Measurements from ENCODE around the gene S100P.
"Not testable (repeated sequence)": the region's sequence is repeated elsewhere in the genome, so short reads cannot be mapped to it uniquely, and the experiment has no call there.

The S100P gene

DNA sequence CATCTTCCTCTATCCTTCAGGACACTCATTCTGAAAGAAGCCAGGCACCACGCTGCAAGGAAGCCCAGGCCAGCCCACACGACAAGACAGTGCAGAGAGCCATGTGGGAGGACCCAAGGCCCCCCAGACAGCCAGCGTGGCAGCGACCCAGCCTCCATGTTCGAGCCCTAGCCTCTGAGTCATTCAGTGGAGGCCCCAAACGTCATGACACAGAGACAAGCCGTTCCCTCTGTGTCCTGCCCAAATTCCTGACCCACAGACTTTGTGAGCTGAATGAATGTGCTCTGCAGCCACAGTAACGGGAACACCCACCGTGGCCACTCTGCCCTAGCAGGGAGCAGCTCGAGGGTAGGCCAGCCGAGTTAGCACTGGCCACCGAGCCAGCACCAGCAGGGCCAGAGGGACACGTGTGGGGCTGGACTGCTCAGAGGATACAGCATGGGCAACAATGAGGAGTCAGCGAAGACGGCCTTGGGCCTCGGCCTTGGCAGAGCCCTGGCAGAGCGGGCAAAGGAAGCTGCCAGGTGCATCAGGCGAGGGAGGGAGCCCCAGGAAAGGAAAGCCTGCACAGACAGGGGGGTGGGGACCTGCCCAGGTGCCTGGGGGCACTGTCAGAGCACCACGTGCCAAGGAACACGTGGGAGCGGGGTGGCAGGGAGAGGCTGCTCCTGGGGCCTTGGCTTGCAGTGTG lies 30.9 kb downstream of the S100P start:
- DNase-seq (ENCODE audit: low read depth, low spot score): no peak

DNA sequence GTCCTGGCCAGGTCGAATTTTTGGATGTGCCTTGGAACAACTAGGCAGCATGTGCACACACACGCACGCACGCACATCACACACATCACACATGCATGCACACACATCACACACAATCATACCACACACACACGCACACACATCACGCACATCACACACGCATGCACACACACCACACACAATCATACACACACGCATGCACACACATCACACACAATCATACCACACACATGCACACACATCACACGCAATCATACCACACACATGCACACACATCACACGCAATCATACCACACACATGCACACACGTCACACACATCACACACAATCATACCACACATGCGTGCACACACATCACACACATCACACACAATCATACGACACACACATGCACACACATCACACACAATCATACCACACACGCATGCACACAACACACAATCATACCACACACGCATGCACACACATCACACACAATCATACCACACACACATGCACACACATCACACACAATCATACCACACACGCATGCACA lies 31.8 kb downstream of the S100P start:
- not testable (repeated sequence) for DNase-seq (ENCODE audit: low read depth, low spot score)

DNA sequence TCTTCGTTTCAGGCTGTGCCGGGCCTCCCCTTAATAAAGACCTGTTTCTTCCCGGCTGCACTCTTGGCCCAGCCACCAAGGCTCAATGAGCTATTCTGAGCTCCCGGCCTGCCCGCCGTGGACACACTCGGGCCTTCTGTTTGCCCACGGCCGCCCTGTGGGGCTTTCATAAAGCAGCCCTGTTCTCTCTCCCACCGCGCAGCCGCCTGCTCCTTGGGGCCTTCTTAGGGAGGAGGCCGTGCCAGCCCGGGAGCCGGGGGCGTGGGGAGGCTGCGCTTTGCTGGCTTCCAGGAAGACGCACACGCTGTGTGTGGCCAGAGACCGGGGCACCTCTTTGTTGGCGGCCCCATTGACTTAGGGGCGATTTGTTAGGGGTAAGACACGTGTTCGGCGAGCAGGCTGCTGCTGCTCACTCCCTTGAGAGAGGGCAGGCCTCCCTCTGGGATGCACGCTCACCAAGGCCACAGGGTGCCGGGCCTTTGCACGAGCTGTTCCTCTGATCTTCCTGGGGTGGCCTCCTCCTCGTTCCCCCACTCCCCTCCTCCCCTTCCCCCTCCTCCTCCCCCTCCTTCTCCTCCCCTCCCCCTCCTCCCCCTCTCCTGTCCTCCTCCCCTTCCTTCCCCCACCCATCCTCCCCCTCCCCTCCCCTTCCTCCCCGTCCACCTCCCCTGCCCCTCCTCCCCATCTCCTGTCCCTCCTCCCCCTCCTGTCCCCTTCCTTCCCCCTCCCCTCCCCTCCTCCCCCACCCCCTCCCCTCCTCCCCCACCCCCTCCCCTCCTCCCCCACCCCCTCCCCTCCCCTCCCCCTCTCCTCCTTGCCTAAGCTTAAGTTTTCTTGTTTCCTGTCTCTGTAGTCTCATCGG lies 33.6 kb downstream of the S100P start:
- no peak for DNase-seq (ENCODE audit: low read depth, low spot score)

DNA sequence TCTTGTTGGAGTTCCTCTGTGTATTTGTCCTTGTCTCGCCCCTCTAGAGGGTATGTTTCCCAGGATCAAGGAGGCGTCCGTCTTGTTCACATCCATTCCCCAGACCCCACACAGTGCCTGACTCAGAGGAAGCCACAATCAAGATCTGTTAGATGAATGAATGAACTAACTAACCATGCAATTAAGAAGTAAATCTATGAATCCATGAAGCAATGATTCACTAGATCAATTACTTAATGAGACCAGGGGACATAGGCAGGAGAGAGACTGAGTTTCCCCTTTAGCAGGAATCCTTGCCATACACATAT lies 34.2 kb downstream of the S100P start:
- no peak for DNase-seq (ENCODE audit: low read depth, low spot score)

DNA sequence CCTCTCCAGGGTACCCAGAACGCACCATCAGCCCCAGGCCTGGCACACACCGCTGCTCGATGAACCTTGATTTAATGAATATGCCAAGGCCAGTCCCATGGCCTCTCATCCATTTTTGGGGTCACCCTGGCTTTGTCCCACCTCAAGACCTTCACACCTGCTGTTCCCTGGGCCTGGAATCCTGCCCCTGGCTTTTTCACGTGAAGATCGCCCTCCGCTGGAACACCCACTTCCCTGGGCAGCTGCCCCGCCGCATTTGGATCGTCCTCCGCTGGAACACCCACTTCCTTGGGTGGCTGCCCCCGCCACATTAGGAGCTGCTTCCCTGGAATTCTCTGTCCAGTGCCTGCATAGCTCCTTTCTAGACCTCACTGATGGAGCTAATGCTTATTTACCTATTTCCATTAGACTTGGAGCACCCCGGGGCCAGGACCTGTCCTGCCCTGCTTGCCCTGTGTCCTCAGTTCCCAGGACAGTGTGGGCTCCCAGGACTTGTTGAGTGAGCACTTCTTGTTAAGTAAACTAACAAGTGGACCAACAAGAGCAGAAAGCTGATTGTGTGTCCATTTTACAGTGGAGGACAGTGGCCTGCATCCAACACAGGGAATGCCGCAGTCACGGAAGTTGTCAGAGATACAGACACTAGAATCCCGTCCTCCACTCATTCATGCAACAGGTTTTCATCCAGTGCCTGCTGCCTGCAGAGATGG lies 34.8 kb downstream of the S100P start:
- DNase-seq (ENCODE audit: low read depth, low spot score): no peak

DNA sequence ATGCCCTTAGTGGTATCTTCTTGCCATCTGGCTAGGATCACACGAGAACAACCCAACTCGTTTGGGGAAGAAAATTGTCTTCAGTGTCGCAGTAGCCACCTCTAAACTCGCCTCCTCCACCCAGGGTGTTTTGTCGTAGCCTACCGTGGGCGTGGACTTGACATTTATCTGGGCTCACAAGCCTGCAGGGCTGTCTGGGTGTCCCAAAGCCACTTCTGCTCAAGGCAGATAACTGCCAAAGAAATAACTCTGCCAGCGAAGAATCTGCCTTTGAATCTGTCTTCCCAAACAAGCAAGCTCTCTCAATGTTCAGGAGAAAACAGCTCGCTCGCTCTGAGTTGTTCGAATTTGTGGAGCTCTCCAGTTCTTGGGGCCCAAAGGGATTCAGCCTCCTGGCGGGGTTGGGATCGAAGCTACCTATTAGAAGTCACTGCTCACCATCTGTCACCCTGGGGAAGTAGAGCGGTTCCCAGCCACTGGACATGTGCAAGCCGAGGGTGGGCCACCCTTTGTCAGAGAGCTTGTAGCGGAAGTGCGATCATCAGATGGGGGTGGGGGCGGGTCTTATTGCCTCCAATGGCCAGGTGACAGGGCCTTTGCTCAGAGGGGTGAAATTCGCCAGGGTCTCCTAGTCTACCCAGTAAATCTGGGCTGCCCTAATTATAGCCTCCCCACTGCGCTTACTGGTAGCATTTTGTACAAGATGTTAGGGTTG lies 37.1 kb downstream of the S100P start:
- DNase-seq (ENCODE audit: low read depth, low spot score): no peak

DNA sequence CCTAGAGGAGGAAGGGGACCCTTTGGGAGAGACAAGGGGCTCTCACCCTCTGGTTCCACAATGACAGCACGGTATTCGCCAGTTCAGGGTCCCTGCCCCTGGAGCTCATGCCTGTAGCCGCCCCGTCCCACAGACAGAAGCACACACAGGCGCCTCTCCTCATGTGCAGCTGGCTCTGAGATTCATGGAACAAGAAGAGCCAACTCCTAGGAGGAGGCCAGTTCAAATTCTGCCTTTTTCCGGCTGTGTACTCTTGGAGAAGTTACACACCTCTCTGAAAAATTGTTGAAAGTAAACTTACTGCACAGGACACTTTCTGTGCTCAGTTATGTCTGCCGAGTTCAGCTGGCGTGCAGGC lies 37.6 kb downstream of the S100P start:
- DNase-seq (ENCODE audit: low read depth, low spot score): no peak

DNA sequence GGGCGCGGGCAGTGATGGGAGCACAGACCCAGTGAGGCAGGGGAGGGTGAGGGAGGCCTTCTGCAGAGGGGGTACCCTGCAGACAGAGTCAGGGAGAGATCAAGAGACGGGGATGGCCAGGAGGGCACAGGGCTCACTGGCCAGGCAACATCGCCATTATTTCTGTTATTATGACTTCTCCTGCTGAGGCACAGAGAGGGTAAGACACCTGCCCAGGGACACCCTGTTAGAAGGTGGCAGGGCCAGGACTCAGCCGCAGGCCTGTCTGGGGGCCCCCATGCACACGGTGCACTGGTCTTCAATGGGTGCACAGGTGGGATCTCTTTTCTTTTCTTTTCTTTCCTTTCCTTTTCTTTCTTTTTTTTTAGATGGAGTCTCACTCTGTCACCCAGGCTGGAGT lies 38.1 kb downstream of the S100P start:
- DNase-seq (ENCODE audit: low read depth, low spot score): no peak

DNA sequence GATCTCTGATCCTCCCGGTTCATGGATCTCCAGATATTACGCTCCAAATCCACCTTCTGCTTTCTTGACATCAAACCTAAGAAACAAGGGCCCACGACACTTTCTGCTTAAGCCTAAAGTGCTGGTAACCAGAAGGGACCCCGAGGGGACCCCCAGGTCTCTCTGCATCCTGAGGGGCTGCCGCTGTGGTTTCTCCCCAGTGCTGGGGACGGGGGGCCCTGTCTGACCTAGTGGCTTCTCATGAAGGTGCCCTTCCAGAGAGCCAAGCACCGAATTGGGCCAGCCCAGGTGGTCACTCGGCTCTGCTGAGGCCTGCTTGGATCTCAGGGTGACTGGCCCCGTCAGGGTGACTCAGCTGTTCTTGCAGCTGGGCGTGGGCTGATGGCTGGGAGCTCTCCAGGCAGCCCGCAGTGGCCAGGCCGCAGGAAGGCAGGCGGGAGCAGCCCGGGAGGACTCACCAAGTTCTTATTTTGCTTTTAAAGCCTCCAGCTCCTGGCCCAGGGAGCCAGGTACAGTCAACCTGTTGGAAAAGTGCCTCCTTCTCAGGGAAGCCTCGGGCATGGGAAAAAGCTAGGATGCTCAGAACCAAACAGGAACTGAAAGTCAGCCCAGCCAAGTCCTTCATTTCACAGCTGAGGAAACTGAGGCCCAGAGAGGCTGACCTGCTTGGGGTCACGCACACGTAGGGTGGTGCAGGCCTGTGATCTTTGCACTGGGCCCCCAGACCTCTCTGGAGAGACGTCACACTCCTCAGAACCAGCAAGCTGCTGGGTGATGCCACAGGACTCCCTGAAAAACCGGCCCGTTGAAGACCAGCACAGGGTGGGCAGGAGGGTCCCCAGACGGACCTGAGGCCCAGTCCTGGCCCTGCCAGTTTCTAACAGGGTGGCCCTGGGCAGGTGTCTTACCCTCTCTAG lies 39.0 kb downstream of the S100P start:
- DNase-seq (ENCODE audit: low read depth, low spot score): no peak

DNA sequence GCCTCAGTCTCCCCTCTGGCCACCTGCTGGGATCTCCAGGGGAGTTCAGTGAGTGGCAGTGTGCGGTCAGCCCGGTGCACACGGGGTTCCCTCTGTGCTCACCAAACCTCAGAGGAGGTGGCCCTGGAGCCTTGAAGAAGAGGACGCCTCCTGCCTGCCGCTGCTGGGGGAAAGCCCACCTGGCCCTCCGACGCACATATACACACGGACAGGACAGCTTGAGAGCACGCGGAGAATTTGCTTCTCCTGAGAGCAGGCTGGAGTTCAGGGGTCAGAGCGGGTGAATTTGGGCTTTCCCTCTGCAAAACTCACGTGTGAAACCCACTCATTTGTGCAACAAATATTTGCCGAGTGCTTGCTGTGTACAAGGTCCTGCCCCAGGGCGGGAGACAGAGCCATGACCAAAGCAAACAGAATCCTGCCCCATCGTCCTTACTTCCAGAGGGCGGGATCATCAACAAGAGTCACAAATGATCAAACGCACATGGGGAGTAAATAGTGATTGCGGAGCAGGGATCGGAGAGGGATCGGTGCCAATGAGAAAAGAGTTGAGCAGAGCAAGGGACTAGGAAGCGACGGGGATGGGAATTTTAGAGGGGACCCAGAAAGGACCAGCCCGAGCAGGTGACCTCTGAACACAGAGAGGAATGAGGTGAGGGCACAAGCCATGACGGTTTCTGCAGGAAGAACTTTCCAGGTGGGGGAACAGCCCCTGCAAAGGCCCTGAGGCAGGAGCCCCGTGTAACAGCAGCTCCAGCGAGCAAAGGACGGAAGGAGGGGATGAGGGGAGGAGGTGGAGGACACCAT lies 39.9 kb downstream of the S100P start:
- no peak for DNase-seq (ENCODE audit: low read depth, low spot score)

DNA sequence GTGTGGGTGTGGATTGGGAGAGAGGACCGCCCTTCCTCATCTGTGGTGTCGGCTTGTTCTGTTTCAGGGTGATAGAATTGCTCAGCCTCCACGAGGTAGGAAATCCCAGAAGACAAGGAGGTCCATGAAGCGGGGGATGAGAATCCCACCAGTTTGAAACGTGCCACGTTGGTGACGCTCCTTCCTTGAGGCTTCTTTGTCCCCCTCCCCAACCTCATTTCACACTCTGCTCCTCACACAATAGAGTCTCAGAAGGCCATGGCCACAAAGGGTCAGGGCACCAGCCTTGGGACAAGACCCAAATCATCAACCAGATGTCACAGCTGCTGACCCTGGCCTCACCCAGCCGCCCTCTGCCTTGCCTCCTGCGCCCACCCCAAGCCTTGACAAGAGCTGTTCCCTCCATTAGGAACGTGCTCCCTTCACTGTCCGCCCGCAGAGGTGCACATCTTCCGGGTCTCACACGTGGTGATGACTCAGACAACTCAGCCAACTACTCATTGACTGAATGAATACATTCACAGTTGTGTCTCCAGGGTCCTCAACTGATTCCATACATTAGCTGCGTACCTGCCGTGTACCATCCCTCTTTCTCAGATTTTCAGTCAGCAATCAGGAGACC lies 40.6 kb downstream of the S100P start:
- no peak for DNase-seq (ENCODE audit: low read depth, low spot score)

DNA sequence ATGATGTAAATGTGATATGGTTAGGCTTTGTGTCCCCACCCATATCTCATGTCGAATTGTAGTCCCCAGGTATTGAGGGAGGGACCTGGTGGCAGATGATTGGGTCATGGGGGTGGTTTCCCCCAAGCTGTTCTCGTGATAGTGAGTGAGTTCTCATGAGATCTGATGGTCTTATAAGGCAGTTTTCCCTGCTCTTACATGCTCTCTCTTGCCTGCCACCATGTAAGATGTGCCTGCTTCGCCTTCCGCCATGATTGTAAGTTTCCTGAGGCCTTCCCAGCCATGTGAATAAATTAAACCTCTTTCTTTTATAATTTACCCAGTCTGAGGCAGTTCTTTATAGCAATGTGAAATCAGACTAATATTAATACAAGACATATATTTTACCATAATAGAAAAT lies 46.2 kb downstream of the S100P start:
- DNase-seq (ENCODE audit: low read depth, low spot score): no peak

DNA sequence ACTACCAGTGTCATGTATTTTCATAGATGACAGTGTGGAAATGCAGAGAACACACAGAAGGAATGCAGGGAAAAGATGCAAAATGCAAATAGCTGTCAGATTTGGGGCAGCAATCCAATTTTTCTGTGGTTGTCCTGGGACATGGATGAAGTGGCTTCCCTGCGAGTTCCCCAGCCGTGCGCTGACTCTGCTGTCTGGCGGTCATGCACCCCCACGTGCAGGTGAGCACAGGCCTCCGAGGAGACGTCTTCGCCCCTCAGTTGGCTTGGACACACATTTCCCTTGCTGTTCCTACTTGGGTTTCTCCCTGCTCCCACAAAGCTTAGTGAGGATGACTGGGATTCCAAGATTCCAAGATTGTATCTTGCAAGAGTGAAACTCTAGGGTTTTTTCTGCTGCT lies 46.7 kb downstream of the S100P start:
- DNase-seq (ENCODE audit: low read depth, low spot score): no peak

DNA sequence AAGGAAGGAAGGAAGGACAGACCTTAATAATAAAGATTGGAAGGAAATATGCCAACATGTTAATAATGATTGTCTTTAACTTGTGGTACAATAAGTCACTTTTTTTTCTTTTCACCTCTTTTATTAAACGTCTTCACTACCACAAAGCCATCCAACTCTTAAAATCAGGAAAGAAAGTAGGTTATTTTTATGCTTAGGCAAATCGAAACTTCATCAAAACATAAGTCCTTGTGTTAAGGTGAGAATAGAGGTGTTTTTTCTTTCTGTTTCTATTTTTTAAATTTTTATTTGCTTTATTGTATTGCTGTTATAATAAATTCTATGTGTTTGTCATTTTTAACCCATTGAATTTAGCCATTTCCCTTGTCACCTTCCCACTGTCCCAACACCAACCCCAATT lies 48.8 kb downstream of the S100P start:
- no peak for DNase-seq (ENCODE audit: low read depth, low spot score)

DNA sequence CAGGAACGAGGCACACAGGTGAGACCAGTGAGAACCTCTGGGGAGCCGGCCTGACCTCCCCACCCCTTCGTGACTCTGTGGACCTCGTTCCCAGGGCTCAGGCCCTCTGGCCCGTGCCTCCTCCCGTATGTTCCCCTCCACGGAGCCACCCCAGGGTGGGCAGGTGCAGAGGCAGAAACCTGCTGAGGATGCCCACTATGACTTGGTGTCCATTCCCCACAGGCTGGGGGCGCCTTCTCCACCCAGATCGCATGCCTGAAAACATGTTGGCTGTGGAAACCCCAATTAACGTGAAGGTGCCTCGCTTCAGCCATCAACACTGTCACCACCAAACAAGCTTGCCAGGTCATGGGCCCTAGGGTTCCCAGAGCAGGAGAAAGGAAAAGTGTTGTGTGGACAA lies 49.3 kb downstream of the S100P start:
- no peak for DNase-seq (ENCODE audit: low read depth, low spot score)

All from iPS DF 19.7 (cell line).